ENCODE data around the gene CCDC186. TPM values are rescaled to one million over a fixed set of nuclear protein-coding genes. Genes with fewer than 3 reads are reported as not detected.

Gene CCDC186
- total and polyA plus RNA-seq, 2 experiments from 2014 or later: 14.9 to 32.4 TPM

- 97% methylated on average over 1 of the region's 1 CpG for WGBS (ENCODE audit: low lambda C conversion rate, missing lambda C conversion rate)
- Histone ChIP-seq H3K36me3 (replicated peaks; ENCODE audit: insufficient read depth, low read depth) (no peaks in the 10 kb centered on the region), H3K4me1 (ENCODE audit: insufficient read depth) (peaks cover 4% of the 10 kb centered on the region), H3K27ac (no peak overlapping the region), H2AFZ (no peak overlapping the region), H3K79me2 (no peaks in the 10 kb centered on the region), H3K9me3 (ENCODE audit: low read depth) (no peaks in the 10 kb centered on the region), H3K27me3 (no peaks in the 10 kb centered on the region), H4K20me1 (ENCODE audit: insufficient read depth, poor library complexity, severe bottlenecking) (no peaks in the 10 kb centered on the region), H3K4me2 (no peak overlapping the region), H3K4me3 (no peak overlapping the region), H3K9me2 (replicated peaks; ENCODE audit: insufficient read depth) (no peaks in the 10 kb centered on the region)
- TF ChIP-seq EZH2 (IDR thresholded peaks at IDR 0.05; ENCODE audit: borderline replicate concordance): no peak
- TF ChIP-seq CTCF (IDR thresholded peaks at IDR 0.05; ENCODE audit: poor library complexity): no peak
- TF ChIP-seq EZH2phosphoT487 (IDR thresholded peaks at IDR 0.05; ENCODE audit: low read depth, severe bottlenecking, unreplicated experiment): no peak
- no peak for DNase-seq (ENCODE audit: low spot score)
Measured at GRCh38 chr10:114140036-114140435, 34.0 kb downstream of the CCDC186 start.

- TF ChIP-seq CTCF (IDR thresholded peaks at IDR 0.05; ENCODE audit: poor library complexity): no peak
- DNase-seq (ENCODE audit: low spot score): no peak
- H3K4me1 ChIP-seq (ENCODE audit: insufficient read depth): peaks cover 4% of the 10 kb centered on the region
- no peak overlapping the region for H3K4me3 ChIP-seq
- H3K36me3 ChIP-seq (replicated peaks; ENCODE audit: insufficient read depth, low read depth): no peaks in the 10 kb centered on the region
- no peaks in the 10 kb centered on the region for H3K79me2 ChIP-seq
- WGBS (ENCODE audit: low lambda C conversion rate, missing lambda C conversion rate): 94% methylated on average over 3 of the region's 3 CpGs
- H4K20me1 ChIP-seq (ENCODE audit: insufficient read depth, poor library complexity, severe bottlenecking): no peaks in the 10 kb centered on the region
- H3K27me3 ChIP-seq: no peaks in the 10 kb centered on the region
- no peaks in the 10 kb centered on the region for H3K9me3 ChIP-seq (ENCODE audit: low read depth)
- H3K4me2 ChIP-seq: no peak overlapping the region
- no peak overlapping the region for H2AFZ ChIP-seq
- H3K9me2 ChIP-seq (replicated peaks; ENCODE audit: insufficient read depth): no peaks in the 10 kb centered on the region
- H3K27ac ChIP-seq: no peak overlapping the region
Measured at GRCh38 chr10:114138581-114138980, 35.4 kb downstream of the CCDC186 start.

- no peak overlapping the region for H3K27ac ChIP-seq
- 88% methylated on average over 2 of the region's 2 CpGs for WGBS (ENCODE audit: low lambda C conversion rate, missing lambda C conversion rate)
Measured at GRCh38 chr10:114135476-114135875, 38.5 kb downstream of the CCDC186 start.

More at GRCh38 chr10:114135476-114135875, 38.5 kb downstream of the CCDC186 start:
- Histone ChIP-seq H4K20me1 (ENCODE audit: insufficient read depth, poor library complexity, severe bottlenecking) (no peaks in the 10 kb centered on the region), H3K4me2 (no peak overlapping the region), H3K9me2 (replicated peaks; ENCODE audit: insufficient read depth) (no peaks in the 10 kb centered on the region), H3K4me1 (ENCODE audit: insufficient read depth) (no peaks in the 10 kb centered on the region), H3K36me3 (replicated peaks; ENCODE audit: insufficient read depth, low read depth) (no peaks in the 10 kb centered on the region), H3K9me3 (ENCODE audit: low read depth) (no peaks in the 10 kb centered on the region), H3K27me3 (no peaks in the 10 kb centered on the region), H3K79me2 (no peaks in the 10 kb centered on the region), H2AFZ (no peak overlapping the region), H3K4me3 (no peak overlapping the region)
- DNase-seq (ENCODE audit: low spot score): no peak
- TF ChIP-seq EZH2 (IDR thresholded peaks at IDR 0.05; ENCODE audit: borderline replicate concordance) (no peak), EZH2phosphoT487 (IDR thresholded peaks at IDR 0.05; ENCODE audit: low read depth, severe bottlenecking, unreplicated experiment) (no peak), CTCF (IDR thresholded peaks at IDR 0.05; ENCODE audit: poor library complexity) (no peak)
